Hematopoietic multipotent progenitor cell treated with erythropoietin and hydrocortisone succinate and interleukin-3 and kit ligand, for 8 days (in vitro differentiated cells): ENCODE data around the gene S100A6.
A peak's percentile ranks its signal among the peaks of the same experiment; 100 is the strongest.
"Not testable (repeated sequence)": the region's sequence is repeated elsewhere in the genome, so short reads cannot be mapped to it uniquely, and the experiment has no call there.

Experiments
- DNase-seq: peaks from one replicate; pipeline ENCODE4 v3.0.0-alpha.2; 2015

Gene S100A6

DNA sequence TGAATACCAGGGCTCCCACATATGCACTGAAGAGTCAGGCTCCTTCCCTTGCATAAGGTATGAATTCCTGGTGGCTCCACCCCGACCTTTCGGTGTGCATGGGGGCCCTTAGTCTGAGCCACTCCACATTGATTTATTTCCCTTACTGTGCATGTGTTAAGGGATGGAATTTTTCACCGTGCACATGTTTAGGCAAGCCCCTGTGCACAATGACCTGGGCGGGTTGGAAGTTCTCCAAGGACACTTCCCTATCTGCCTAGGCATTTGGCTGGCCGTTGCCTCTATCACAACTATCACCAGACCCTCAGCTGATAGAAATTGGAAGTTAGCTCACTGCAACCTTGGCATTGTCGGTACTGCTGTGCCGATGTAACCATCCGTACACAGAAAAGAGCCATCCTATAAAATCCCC is 9.7 kb downstream of the S100A6 start:
- DNase-seq: peak; percentile 98

DNA sequence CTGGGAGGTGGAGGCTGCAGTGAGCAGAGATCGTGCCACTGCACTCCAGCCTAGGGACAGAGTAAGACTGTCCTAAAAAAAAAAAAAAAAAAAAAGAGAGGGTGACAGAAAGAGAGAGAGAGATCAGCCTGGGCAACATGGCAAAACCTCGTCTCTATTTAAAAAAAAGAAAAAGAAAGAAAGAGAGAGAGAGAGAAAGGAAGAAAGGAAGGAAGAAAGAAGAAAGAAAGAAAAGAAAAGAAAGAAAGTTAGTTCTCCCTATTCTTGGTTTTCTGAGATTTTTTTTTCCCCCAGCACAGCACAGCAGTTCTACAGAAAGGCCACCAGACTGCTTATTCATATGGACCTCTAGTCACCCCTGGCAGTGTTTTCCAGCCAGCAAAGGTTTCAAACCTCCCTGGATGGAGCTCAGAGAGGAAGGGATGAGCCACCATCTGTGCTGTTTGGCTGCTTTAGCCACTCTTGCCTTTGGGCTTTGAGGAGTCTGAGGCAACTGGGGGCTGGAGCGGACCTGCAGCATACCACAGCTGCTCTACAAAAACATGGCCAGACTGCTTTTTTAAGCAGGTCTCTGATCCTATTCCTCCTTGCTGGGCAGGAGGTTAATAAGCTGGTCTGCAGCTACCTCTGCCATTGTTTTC is 10.6 kb downstream of the S100A6 start:
- DNase-seq: peak; percentile 58

DNA sequence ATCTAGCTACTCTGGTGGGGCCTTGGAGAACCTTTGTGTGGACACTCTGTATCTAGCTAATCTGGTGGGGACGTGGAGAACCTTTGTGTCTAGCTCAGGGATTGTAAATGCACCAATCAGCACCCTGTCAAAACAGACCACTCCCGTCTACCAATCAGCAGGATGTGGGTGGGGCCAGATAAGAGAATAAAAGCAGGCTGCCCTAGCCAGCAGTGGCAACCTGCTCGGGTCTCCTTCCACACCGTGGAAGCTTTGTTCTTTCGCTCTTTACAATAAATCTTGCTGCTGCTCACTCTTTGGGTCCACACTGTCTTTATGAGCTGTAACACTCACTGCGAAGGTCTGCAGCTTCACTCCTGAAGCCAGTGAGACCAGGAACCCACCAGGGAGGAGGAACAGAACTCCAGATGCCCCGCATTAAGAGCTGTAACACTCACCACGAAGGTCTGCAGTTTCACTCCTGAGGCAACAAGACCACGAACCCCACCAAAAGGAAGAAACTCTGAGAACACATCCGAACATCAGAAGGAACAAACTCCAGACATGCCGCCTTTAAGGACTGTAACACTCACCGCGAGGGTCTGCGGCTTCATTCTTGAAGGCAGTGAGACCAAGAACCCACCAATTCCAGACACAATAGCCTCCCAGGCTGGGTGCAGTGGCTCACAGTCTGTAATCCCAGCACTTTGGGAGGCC is 13.3 kb downstream of the S100A6 start:
- peak; percentile 64 for DNase-seq

DNA sequence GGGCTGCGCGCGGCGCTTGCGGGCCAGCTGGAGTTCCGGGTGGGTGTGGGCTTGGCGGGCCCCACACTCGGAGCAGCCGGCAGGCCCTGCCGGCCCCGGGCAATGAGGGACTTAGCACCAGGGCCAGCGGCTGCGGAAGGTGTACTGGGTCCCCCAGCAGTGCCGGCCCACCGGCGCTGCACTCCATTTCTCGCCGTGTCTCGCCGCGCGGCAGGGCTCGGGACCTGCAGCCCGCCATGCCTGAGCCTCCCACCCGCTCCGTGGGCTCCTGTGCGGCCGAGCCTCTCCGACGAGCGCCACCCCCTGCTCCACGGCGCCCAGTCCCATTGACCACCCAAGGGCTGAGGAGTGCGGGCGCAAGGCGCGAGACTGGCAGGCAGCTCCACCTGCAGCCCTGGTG is 14.0 kb downstream of the S100A6 start:
- not testable (repeated sequence) for DNase-seq

DNA sequence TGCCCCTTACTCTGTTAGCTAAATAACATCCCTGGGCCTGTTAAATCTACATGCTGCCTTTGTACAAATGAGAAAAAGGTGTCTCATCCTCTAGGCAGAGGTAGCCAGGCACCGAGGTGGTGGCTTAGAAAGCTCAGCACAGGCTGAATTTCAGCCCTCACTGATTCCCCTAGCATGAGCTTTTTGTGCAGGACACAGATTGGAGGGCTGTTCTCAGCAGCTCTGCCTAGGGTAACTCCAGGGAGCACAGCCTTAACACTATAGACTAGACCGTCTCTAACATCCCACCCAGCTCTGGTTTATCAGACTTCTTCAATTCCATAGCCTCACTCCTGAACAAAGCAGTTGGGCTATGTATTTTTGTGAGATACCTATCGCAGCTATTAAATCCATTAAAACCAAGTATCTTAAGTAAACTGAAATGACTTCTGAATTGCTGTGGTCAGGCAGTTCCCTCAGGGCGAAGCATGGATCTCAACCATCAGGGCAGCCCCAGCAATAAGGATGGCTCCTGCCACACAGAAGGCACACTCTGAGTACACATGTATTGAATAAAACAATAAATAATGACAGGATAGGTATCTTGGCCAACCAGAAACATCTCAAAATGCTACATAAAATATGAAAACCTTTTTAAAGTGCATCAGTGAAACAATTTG is 14.8 kb downstream of the S100A6 start:
- no peak for DNase-seq

DNA sequence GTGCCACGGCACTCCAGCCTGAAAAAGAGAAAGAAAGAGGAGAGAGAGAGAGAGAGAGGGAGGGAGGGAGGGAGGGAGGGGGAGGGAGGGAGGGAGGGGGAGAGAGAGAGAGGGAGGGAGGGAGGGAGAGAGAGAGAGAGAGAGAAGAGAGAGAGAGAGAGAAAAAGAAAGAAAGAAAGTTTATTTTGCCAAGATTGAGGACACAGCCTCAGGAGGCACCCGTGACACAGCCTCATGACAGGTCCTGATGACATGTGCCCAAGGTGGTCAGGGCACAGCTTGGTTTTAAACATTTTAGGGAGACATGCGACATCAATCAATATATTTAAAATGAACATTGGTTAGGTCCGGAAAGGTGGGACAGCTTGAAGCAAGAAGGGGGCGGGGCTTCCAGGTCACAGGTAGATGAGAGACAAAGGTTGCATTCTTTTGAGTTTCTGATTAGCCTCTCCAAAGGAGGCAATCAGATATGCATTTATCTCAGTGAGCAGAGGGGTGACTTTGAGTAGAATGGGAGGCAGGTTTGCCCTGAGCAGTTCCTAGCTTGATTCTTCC is 15.6 kb downstream of the S100A6 start:
- DNase-seq: not testable (repeated sequence)

DNA sequence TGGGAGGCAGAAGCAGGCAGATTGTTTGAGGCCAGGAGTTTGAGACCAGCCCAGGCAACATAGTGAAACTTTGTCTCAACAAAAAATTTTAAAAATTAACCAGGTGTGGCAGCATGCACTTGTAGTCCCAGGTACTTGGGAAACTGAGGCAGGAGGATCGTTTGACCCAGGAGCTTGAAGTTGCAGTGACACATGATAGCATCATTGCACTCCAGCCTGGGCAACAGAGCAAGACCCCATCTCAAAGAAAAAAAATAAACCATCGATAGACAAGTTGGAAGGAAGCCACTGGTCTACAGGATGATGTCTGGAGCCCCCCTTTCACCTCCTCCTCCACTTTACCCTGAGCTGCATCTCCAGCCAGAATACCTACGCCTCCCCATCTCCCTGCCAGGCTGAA is 16.5 kb downstream of the S100A6 start:
- no peak for DNase-seq

DNA sequence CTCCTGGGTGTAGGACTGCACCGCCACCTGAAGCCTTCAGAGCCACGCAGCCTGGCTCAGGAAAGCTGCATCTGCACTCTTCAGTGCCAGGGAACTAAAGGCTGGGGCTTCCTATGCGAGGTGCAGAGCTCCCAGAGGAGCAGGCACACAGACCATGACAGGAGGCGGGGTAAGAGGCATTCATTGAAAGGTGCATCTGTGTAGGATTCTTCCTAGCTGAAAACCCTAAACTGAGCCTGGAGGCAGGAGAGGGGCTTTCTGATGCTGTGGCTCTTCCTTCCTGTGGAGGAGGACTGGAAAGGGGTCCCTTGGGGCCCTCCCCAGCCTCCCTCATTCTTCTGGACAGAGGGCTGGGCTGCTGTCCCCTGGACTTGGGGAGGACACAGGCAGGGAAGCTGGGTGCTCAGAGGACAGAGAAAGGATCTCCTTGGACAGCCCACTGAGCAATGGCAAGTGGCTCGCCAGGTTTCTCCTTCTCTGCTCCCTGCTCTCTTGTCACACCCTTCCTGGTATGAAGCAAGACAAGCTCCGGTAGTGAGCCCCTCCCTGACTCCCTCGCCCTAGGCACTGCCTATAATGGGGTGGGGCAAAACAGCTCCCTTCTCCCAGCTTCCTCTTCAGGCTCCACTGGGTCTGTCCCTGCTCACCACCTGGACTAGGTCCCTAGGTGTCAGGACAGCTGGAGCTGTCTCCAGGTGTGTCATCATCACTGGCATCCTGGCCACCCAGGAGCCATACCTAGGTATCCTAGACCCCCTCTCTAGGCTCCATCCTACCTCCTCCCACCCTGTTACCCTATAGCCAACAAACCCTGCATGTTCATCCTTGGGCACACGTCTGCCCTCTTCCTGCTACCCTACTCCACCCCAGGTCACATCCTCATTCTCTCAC is 20.0 kb downstream of the S100A6 start:
- DNase-seq: peak; percentile 87

DNA sequence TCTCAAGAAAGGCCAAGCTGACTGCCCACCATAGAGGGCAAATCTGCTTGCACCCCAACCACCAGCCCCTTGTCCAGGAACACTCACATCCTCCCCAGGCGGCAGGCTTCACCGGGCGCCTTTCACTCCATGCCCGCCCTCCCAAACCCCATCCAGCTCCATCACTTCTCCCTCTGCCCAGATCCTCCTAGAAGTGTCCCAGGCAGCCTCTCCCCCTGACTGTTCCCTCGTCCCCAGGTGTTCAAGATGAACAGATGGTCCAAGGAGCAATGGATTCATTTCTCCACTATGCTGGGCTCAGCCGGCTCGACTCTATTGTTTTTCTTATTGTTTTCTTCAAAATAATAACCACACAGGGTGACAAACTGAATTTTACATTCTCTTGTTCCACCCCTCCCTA is 22.1 kb downstream of the S100A6 start:
- no peak for DNase-seq

DNA sequence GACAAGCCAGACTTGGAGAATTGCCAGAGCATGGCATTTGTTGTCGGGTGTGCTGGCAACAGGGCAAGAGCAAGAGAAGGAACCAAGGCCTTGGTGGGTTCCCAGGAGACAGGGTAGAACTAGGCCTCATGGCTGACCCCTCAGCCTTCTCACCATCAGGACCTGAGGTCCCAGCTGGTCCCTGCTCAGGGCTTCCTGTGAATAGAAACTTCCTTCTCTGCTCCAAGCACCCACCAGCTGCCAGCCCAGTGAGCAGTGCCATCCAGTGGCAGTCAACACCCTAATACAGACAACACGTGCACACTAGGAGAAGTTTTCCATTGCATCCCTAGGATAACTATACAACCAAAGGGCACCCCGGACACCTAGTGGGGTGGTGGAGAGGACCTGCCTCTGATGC is 22.8 kb downstream of the S100A6 start:
- peak; percentile 38 for DNase-seq

DNA sequence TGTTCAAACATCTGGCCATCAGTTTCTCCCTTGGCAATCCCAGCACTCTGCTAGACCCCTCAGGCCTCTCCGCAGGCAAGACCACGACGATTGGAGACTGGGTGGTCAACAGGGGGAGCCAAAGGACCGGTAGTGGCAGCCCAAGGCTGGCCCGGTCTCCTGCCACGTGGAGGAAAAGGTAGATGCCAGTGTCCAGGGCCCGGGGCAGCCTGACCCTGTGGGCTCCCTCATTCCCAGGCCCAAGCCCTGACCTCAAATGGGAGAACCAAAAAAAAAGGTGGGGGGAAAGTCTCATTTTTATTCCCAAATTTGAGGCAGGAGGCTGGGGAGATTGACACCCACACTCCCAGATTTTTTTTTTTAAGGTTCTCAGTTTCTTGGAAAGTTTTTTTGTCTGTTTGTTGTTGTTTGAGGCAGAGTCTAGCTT is 24.8 kb downstream of the S100A6 start:
- peak; percentile 83 for DNase-seq

DNA sequence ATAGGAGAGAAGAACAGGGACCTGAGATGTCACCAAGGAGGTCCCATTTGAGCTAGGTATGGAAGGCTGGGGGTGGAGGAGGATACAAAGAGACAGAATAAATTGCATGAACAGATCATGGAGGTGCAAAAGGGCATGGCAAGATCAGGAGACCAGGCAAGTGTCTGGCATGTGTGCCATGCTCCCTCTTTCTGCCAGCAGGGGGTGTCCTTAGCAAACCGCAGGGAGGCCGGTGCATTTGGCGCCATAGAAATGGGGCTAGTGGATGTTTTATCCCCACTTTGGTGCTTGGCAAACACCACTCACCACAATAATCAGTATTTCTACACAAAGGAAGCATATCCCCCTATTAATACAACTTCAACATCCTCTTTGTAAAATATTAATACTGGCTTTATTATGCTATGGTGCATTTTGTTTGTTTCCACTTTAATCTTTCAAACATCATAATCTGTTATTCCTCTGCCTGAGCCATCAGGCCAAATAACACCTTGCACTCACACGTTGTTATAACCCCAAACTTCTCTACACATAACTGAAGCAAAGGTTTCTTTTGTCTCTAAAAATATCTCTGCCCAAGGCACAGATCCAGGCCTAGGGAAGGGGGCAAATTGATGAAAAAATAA is 25.9 kb downstream of the S100A6 start:
- peak; percentile 83 for DNase-seq

DNA sequence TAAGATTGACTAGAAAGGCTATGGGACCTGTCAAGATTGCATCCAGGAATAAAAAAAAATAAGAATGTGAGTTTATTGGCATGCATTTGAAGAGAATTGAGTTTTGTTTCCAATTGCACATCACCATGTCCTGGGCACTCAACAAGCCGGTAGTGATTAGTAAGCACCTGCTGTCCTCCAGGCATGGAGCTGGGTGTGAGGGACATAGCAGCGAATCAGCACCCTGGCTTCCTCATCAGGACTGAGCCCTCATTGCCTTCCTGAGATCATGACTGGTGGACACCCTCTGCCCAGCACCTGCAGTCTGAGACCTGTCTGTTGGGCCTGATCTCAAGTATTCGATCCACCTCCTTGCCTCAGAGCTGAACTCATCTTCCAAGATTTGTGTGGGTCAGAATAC is 26.8 kb downstream of the S100A6 start:
- DNase-seq: no peak

DNA sequence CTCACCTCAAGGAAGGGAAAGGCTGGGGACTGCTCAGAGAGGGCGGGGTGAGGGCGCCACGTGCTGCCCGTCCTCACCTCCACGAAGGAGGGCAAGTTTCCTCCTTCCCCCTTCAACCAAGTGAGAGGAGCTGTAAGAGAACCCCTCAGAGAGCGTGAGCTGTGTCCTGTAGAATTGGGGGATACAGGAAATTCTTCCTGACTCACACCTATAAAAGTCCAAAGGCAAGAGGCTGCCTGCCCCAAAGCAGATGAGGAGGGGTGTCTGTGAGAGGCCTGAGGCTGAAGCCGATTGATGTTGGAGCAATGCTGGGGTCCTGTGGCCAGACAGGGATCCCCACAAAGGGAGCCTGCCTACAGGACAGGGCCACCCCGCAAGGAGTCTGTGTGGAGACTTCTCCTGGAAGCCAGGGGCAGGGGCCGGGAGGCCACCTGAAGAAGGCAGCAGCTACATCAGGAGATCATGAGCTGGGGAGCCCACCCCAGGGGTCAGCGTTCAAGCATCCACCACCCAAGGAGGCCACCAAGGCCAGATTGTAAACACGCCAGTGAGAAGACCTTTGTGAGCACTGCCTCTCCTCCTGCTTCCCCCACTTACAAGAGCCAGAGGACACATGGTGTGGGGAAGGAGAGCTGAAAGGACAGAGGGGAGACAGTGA is 27.7 kb downstream of the S100A6 start:
- DNase-seq: no peak

DNA sequence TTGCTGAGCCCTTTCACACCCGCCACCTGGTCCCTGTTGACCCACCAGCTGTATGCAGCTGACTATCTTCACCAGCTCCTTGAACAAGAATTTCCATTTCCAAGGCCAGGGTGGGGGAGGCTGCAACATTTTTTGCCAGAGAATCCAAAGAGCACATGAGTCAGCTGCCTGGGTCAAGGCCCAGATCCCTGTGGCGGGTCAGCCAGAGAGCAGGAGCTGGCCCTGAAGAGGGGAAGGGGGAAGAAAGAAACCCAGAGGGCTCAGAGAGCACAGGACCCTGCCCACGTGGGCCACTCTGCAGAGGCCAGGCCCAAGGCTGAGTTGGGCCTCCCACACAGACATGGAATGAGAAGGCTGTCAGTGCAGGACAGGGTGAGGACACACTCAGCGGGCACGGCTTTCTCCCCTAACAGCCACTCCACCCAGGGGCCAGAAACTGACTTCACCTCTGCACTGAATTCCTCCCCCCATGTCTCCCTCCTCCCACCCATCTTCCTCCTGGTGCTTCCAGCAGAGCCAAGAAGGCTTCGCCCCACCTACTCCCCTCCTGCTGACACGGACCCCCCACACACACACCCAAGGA is 28.9 kb downstream of the S100A6 start:
- DNase-seq: no peak

DNA sequence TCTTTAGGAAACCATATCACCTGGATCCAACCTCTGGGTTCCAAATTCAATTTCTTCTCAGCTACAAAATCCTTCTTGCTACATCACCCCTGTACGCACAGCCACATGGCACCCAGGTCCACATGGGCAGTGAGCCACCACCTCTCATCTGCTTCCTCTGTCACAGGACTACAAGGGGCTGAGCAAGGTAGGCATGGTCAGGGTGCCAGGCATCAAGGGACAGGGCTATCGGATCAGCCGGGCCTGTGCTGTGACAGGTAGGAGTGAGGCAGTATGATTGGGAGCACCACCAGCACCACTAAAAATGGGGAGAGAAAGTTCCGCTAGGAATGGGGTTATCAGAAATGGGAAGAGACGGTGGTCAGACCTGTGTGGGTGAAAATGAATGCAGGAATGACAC is 29.4 kb downstream of the S100A6 start:
- no peak for DNase-seq

DNA sequence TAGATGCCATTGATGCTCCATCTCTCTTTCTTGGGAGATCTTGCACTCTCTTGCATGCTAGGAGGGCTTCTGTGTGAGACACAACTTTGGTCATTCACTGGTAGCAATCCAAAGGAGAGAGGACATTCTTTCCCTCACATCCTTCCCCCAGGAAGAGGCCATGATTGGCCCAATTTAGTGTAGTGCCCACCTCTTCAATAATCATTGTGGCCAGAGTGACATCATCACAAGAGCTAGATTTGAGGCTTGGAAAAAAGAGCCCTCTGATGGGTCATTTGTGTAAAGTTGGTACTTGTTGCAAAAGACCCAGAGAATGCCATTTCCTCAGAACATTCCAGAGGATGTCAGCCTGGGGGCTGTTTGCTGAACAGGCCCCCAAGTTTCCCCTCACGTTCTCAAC is 30.2 kb downstream of the S100A6 start:
- no peak for DNase-seq

DNA sequence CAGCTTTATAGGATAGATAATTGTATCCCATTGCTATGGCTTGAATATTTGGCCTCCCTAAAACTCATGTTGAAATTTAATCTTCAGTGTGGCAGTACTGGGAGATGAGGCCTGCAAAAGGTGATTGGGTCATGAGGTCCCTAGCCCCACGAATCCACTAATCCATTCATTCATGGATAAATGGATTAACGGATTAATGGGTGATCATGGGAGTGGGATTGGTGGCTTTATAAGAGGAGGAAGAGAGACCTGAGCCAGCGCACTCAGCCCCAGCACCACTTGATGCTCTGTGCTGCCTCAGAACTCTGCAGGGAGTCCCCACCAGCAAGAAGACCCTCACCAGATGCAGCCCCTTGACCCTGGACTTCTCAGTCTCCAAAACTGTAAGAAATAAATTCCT is 32.0 kb downstream of the S100A6 start:
- DNase-seq: no peak

DNA sequence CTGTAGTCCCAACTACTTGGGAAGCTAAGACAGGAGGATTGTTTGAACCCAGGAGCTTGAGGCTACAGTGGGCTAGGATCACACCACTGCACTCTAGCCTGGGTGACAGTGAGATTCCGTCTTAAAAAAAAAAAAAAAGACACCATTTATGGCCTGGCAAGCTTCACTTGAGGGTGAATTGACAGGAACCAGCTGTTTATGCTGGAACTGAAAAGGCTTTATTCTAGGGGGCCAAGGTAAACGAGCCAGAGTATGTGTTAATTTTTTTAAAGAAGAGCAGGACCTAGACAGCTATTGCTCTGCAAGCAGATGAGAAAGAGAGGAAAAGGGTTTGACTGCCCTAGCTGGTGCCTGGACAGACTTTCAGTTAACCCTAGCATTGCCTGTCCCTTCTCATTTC is 37.0 kb downstream of the S100A6 start:
- DNase-seq: no peak

DNA sequence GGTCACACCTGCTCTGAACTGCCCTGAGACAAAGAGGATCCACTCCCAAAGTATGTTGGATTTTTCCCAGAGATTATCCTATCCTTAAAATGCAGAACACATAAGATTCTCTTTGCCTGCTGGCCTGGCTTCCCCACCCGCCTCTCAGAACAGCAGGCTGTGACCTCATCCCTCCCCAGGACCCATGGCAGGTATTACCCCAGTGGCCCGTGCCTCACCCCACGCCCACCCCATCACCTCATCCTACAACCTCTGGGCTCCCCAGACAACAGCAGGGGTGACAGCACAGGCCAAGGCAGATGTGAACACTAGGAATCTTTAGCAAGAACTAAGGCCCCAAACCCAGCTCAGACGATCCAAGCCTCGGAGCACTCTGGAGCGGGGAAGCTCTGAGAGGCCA is 40.3 kb downstream of the S100A6 start:
- DNase-seq: no peak

DNA sequence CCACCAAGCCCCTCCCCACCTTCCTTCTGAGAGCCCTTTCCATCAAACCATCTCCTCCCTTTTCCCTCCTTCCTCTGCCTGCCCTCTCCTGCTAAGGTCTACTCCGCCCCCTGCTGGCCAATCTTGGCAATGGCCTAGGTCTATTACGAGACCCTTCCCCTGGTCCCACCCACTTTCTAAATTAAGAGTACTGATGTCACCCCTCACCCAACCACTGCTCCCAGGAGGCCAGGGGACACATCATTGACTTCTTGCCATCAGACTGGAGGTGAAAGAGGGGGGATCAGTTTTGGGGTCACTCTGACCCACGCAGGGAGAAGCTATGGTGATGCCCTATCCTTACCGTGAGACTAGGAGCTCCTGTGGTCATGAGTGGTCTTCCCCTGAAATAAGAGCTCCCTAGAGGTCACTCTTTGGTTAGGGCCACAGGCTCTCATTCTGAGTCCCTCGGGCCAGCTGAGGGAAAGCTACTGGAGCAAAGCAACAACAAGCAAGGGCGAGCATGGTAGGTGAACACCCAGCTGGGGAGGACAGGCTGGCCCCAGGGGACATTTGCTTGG is 40.7 kb downstream of the S100A6 start:
- DNase-seq: peak; percentile 64
